Measurements from ENCODE around the gene CAPN15.

Gene CAPN15

DNA sequence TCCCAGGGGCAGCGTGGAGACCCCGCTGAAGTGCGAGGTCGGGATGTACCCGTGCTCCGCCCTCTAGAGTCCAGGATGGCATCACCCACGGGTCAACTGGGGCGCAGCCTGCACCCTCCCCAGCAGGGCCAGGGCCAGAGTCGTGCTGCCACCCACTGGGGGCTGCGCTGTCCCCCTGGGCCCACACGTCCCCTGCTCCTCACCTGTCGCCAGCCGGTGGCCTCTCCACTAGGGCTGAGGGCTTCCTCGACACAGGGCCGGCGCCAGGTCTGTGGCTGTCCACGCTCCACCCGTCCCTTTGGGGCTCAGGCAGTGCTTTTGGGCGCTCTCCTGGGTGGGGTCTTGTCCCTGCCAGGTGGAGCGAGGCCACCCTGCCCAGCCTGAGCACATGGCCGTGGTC is 21.1 kb downstream of the CAPN15 start:
- no peak for DNase-seq

DNA sequence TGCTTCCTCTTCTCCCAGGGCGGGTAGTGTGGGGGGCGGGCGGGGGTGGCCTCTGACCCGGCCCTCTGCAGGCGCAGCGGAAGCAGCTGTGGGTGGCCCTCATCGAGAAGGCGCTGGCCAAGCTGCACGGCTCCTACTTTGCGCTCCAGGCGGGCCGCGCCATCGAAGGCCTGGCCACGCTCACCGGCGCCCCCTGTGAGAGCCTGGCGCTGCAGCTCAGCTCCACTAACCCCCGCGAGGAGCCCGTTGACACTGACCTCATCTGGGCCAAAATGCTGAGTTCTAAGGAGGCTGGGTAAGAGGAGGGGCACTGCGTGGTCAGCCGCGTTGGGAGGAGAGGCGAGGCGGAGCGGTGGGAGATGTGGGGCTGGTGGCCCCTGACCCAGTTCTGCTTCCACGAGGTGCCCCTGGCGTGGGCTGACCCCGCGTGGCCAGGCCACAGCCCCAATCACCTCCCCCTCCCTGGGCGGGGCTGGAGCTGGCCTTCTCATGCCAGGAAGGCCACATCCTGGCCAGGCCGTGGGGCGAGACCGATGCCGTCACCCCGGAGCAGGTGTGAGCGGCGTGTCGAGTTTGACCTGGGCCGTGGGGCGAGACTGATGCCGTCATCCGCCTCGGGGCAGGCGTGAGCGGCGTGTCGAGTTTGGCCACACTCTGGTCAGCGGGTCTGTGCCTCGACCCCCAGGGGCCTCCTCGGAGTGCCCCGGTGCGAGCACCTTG is 22.2 kb downstream of the CAPN15 start:
- no peak for DNase-seq

DNA sequence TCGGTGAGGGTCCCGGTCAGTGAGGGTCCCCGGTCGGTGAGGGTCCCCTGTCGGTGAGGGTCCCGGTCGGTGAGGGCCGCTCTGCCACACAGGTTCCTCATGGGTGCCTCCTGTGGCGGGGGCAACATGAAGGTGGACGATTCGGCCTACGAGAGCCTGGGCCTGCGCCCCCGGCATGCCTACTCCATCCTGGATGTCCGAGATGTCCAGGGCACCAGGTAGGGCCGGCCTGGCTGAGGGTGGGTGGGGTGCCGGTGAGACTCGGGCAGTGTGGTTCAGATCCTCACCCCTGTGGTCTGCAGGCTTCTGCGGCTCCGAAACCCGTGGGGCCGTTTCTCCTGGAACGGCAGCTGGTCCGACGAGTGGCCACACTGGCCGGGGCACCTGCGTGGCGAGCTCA is 23.7 kb downstream of the CAPN15 start:
- no peak for DNase-seq

DNA sequence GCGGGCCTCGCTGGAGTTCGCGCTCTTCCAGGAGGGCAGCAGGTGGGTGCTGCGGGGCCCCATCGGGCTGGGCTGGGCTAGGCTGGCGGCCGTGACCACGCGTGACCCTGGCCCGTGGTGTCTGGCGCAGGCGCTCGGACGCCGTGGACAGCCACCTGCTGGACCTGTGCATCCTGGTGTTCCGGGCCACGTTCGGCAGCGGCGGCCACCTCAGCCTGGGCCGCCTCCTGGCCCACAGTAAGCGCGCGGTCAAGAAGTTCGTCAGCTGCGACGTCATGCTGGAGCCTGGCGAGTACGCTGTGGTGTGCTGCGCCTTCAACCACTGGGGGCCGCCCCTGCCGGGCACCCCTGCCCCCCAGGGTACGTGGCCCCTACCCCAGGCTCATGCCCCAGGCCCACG is 24.7 kb downstream of the CAPN15 start:
- DNase-seq: no peak

DNA sequence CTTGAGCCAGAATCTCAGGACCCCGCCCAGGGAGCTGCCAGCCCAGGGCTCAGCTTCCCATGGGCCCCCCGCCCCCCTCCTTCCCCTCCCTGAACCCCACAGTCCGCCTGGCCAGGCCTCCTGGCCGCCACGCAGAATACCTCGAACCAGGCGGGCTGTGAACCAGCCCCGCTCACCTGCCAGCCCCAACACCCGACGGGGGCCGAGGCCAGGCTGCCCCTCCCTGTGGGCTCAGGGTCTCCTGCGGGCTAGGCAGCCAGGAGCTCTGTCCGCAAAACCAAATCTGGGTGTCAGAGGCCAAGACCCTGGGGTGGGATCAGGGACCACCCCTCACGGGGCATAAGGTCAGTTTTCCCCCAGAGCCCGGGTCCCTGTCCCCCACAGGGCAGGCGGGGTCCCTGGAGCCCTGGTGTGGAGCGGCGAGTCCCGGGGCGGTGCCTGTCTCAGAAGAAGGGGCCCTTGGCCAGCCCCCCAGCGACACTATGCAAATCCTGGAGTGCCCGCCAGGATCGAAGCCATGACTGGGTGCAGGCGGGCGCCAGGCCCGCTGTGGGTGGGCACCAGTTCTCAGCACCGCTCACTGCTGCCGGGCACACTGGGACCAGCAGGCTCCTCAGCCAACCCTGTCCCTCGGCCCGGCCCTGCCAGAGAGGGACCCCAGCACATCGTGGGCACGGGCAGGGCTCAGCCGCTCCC is 26.2 kb downstream of the CAPN15 start:
- no peak for DNase-seq

DNA sequence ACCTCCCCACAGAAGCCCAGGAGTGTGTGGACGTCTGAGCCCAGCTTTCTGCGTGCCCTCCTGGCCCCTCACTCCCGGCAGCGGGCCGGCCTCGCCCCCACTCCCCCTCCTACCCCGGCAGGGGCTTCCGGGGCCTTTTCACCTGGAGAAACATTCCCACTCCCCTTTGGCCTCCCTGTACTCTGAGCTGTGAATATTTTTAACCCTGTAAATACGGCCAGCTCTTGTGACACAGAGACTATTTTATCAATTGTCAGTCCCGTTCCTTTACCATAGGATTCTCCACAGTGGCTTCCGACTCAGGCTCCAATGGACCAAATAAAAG is 26.7 kb downstream of the CAPN15 start:
- DNase-seq: no peak

DNA sequence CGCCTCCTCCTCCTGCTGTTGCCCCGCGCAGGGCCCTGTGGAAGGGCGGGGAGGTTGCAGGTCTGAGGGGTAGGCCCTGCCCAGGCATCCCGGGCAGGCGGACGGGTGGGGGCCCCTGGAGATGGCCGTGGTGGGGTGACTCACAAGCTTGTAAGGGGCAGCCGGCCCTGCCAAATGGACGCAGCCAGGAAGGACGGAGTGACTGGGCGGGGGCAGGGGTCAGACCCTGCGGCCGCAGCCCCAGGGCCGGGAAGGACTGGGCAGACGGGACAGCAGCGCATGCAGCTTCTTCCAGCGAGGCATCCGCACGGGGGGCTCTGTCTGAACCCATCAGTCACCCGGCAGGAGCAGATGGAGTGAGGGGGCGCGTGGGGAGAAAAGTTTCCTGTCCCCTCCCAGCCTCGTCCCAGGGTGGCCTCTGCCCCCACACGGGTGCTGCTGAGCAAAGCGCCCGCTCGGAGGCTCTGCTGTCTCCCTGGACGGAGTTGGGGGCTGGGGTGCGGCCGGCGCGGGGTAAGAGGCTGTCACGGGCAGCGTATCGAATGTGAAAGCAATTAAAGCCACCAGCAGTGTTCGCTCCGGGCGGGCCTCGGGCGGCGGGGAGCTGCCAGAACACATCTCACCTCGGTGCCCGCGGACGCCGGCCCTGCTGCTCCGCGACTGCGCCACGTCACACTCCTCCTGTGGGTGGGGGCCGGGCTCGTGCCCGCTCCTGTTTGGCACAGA is 27.3 kb downstream of the CAPN15 start:
- DNase-seq: no peak

DNA sequence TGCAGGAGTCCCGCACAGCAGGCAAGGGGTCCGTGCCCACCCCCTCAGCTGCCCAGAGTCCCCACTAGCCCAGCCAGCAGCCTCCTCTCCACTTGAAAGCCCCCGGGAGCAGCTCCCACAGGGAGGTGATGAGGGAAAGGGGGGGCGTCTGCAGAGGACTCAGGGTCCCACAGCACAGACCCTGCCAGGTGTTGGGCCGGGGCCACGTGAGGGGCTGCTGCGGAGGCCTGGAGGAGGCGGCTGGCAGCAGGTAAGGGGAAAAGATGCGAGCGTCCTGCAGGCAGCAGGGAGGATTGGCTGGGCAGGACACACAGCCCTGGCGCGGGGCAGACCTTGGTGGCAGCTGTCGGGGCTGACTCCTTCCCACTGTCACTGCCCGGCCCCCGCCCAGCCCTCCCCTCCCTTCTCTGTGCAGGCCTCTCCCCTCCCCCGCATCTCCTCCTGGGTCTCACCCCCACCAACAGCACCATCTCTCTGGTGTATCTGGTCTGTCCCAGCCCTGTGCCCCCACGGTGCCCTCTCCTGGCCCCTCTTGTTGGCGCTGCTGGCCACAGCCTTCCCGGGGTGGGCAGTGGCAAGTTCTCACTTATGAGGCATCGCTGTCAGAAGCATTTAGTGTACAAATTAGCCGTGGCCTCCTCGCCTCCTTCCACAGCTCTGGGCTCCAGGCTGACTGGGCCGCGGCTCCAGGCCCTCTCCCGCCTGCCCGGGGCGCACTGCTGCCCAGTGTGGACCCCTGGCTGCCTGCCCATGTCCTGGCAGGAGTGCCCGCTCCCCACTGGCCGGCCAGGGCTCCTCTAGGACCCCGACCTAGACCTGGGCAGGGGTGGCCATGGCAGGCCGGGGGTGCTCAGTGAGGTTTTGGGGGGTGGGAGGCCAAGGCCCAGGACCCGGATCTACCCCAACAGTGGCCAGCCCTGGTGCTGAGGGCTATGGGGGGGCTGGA is 28.3 kb downstream of the CAPN15 start:
- no peak for DNase-seq

DNA sequence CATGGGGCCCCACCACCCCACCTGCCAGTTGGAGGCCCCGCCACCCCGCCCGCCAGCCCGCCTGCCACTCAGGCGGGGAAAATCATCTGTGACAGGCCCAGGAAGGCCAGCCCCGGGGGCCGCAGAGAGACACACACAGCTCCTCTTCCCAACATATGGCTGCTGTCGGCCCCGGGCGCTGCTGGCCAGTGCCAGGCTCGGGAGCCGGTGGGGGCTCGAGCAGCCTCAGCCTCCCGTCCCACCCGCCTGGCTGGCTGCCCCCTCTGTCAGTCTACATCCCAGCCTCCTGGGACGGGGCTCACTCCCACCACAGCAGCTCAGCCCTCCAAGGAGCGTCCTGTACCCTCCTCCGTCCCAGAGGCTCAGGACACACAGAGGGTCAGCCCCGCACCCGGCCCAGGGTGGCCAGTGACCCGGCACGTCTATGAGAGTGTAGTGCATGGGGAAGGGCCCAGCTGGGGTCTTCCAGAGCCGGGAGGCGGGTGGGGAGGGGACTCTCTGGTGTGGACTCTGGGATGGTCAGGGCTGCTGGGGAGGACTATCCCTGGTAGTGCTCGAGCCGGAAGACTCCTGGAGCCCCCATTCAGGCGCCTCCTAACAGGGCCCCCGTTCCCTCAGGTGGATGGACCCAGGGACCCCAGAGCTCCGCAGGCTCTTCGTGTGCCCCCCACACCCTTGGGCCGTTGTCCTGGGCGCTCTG is 29.1 kb downstream of the CAPN15 start:
- no peak for DNase-seq

DNA sequence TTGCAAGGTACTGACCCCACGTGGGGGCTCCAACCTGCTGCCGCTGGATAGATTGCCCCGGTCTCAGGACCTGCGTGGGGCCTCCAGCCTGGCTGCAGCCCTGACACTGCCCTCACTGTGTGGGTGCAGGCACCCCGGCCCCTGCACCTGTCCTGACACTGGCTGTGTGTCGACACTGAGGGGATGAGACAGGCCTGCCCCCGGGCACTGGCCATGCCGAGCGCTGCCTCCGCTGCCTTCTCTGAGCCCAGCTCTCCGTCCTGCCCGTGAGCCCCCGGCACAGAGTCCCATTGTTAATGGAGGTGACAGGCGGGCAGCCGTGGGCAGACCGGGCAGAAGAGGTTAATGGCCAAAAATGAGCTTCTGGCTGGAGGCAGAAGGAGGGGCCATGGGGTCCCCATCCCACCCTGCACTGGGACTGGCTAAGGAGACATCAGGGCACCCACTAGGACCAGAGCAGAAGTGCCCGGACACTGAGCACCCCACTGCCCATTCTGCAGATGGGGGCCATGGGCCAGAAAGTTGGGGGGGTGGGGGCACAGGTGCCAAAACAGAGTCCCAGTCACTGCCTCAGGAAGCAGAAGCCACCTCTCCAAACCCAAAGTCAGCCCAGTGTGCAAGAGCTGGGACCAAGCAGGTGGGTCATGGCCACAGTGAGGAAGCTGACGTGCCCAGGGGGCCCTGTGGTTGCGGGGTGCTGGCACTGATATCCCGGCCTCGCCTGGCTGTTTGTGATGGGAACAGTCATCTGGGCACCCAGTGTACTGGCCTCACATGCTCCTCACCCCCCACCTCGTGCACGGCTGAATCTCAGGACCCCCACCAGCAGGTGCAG is 30.2 kb downstream of the CAPN15 start:
- DNase-seq: no peak

DNA sequence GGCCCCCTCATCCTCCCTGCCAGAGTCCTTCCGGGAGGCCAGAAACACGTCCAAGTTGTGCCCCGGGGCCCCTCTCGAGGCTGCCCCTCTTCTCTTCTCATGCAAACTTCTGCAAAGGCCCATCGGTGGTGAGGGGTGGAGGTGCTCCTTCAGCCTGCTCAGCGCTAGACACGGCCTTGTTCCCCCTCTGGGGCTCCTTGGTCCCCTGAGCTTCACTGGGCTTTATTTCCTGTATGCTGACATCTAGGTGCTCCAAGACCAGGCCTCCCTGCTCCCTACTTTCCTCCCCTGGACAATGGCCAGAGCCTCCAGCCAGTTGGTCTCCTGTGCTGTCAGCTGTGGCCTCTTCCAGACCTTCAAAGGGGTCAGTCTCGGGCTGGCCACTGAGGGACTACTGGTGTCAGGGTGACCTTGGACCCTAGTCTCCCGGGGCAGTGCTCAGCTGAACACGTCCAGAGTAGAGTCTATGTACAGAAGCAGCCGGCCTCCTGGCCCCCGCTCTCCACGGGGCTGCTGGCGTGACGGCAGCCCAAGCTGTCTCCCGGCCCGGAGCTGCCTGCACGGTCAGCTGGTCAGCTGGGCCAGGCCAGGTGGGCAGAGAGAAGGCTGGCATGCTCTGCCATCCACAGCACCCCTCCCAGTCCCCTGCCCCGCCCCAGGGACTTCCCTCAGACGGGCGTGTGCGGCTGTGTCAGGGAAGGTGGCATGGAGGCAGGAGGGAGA is 30.9 kb downstream of the CAPN15 start:
- no peak for DNase-seq

DNA sequence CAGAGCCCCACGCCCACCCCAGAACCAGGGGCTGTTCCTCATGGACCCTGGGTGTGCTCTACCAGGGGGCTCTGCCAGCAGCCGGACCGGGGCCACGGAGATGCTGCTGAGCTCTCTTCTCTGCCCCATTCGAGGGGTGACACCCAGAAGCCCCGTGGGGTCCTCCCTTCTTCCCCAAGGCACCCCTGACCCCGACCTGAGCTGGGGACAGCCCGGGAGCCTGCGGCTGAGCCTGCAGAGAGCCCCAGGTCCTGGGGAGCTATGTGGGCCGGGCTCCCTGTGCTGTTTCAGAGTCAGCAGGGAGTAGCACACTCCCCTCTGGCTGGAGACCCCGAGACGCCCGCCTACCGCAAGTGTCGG is 31.5 kb downstream of the CAPN15 start:
- DNase-seq: no peak

DNA sequence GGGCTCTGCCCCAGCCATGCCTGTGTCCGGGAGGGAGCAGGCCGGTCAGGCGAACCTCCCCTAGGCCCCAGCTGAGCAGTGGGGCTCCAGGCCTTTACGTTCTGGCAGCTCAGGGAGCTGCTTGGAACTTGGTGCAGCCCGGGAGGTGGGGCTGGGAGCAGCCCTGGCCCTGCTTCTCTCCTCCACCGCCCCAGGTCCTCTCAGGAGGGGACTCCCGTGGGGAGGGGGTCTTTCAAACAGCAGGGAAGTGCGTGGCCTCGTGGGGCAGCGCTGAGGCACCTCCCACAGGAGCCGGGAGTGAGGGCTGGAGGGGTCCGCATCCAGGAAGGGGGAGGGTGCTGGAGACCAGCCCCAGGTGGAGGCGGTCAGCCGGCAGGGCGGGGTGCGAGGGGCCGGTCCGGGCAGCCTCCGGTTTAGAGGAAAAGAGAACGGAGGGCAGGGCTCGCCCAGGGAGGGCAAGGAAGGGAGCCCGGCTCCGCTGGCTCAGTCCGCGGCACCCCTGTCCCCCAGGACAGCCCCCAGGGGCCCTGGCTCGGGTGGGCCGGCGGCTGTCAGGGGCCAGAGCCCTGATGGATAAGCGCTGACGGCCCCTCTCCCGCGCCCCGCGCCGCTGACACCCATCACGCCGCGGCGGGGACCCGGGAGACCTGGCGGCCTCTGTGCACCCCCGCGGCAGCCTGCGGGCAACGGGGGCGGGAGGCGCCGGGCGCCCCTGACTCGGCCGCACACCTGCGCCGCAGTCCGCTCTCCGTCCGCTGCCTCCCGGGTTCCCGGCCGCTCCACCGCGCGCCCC is 32.1 kb downstream of the CAPN15 start:
- no peak for DNase-seq

DNA sequence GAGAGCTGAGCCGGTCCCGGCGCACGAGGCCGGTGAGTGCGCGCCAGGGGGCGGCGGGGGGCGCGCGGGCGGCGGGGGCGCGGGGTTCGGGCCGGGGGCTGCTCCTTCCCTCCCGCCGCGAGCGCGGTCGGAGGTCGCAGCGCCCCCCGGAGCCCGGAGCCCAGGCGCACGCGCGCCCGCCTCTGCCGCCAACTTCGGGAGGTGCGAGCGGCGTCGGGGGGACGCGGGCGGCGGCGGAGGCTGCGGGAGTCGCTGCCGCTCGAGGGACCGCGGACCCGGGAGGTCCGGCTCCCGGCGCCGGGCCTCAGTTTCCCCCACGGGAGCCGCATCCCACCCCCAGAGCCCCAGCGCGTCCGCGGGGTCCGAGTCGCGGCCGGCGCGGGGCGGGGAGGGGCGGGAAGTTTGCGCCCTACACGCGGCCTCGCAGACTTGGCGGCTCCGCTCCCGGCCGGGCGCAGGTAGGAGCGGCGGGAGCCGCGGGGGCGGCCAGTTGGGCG is 32.7 kb downstream of the CAPN15 start, which contains the start of gene PRR35:
PRR35 (plus strand) TSS at position 191 of the 497 bp plus-strand sequence. CDS start 2,901 bp downstream, outside the sequence.
- DNase-seq: no peak

DNA sequence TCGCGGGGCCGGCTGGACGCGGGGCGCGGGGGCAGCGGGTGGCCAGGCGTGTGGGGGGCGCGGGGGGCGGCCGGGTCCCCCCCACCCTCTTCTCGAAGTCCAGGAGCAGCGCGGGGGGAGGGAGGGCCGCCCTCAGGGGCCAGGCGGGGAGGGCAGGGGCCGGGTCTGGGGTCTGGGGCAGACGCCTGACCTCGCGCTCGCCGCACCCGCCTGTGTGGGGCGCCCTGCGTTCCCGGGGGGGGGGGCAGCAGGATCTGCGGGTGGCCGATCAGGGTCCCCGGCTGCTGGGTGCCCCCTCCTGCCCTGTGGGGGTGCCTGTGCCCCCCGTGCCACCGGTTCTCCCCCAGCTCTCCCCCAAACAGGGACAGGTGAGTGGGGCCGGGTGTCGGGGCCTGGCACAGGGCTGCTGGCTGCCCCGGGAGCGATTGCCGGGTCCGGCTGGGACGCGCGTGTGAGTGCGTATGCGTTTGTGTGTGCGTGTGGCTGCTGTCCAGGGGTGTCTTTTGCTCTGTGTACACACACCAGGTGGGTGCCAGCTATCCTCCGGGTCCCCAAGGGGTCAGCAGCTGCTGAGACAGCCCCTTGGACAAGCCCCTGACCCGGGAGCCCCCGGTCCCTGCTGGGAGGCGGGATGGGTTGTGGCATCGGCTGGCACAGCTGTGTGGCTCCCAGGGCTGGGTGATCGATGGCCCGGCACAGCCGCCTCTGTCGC is 33.3 kb downstream of the CAPN15 start:
- no peak for DNase-seq

DNA sequence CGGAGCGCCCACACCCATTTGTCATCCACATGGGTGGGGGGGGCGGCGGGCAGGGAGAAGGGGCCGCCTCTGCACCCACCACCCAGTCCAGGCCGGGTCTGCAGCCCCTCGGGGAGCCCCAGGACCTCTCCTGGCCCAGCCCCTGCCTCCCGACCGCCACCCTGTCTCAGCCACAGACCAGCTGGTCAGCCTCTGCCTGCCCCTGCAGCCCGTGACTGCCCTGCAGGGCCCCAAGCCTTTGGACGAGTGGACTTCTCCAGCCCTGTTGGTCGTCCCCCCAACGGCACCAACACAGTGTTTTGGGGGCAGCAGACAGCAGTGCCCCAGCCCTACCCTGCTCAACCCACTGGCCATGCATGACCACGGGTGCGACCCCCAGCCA is 33.9 kb downstream of the CAPN15 start:
- DNase-seq: no peak

DNA sequence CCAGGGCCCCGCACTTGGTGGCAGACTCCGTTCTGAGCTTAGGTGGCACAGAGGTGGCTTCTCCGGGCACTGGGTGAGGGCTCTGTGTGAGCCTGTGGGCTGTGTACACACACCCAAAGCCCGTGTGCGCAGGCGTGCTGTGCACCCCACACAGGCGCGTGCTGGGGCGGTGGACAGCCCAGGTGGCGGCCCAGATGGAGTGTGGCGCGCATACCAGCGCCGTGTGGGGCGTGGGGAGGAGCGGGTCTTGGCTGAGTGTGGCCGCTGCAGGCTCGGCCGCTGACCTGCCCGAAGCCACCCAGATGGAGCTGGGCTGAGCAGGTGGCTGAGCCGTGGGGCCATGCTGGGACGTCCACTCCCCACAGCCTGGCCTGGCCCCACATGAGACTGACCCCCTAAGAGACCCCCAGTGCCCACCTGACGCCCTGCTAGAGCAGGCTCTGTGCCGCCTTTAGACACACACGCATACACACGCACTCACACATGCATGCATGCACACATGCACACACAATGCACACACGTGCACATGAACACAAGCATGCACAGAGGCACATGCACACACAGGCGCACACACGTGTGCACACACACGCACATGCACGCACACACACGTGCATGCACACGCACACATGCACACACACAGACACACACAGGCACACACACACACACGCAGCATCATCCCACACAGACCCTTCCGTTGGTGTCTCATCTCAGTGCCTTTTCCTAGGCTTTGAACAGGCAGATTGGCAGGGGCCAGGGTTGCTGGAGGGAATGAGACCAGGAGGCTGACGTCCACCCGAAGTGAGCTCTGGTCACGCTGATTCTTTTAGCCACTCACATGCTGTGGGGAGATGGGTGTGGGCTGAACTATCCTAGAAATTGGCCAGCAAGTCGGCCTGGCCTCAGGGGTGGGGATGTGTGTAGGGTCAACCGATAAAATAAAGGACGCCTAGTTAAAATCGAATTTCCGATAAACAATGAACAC is 34.7 kb downstream of the CAPN15 start:
- no peak for DNase-seq
